Measurements from ENCODE around the gene HOXD9.

HOXD9 gene

DNA sequence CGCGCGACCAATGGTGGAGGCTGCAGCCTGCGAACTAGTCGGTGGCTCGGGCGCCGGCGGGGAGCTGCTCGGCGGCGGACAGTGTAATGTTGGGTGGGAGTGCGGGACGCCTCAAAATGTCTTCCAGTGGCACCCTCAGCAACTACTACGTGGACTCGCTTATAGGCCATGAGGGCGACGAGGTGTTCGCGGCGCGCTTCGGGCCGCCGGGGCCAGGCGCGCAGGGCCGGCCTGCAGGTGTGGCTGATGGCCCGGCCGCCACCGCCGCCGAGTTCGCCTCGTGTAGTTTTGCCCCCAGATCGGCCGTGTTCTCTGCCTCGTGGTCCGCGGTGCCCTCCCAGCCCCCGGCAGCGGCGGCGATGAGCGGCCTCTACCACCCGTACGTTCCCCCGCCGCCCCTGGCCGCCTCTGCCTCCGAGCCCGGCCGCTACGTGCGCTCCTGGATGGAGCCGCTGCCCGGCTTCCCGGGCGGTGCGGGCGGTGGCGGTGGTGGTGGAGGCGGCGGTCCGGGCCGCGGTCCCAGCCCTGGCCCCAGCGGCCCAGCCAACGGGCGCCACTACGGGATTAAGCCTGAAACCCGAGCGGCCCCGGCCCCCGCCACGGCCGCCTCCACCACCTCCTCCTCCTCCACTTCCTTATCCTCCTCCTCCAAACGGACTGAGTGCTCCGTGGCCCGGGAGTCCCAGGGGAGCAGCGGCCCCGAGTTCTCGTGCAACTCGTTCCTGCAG, at the start of gene HOXD9:
Gene HOXD9 (plus strand): TSS at position 37 of the 728 bp plus-strand sequence. CDS start 50 bp downstream, at position 87.
- DNase-seq (ENCODE audit: low read depth in 2 of 2, low spot score in 1 of 2) = no peak

DNA sequence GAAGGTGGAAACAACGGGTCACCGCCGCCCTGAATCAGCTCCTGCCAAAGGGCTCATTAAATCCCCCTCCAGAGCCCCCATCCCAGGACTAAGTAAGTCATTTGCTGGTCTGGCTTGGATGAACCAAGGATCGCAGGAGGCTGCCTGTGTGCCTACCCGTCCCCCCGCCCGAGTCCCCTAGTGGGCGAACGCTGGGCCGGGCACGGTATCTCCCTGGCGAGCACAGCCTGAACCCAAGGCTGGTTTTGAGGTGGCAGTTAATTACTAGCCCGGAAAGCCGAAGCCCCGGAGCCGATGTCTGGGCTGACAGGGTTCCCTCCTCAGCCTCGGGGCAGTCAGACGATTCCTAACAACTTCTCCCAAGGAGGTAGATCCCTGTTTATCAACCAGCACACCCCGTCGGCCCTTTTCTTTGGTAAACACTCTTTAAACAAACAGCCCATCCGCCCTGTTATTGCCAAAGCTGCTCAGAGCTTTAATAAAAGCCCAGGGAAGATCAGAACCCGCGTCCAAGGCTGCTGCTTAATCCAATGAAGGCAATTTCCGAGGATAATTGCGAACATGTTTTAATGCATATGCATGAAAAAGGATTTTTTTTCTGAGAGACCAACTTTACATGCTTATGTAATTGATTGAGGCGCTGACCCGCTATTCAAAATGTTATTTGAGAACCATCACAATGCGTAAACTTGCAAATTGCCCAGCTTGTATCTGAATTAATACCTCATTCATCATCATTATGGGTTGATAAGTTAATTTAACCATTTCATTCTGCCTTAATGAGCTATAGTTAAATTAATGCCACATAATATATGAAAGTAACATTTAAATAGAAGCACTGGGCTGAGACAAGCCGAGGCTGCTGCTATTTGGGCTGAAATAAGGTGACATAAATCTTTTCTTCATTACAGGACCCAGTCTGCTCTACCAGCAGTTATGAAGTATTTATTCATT, 49.3 kb upstream of the HOXD9 start:
- no peak for DNase-seq (ENCODE audit: low read depth in 2 of 2, low spot score in 1 of 2)

DNA sequence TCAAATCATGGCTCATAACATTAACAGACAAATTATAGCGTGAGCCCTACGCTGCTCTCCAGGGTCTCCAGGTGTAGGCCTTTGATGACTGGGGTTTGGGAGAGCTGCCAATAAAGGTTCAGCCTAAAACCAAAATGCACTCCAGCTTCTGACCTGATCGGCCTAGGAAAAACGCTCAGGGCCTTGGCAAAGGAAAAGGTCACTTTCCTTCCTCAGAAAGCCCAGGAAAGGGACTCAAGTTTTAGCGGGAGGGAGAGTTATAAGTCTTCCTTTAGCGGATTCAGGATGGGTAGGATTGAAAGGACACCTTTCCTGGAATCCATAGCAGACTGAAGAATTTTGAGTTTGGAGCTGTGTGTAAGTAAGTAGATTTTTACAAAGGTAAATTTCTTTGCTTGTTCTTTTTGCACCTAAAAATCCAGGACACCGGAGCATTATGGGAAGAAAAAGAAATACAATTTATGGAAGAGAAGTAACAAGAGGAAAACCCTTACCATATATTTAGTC, 47.5 kb upstream of the HOXD9 start:
- no peak for DNase-seq (ENCODE audit: low read depth in 2 of 2, low spot score in 1 of 2)

DNA sequence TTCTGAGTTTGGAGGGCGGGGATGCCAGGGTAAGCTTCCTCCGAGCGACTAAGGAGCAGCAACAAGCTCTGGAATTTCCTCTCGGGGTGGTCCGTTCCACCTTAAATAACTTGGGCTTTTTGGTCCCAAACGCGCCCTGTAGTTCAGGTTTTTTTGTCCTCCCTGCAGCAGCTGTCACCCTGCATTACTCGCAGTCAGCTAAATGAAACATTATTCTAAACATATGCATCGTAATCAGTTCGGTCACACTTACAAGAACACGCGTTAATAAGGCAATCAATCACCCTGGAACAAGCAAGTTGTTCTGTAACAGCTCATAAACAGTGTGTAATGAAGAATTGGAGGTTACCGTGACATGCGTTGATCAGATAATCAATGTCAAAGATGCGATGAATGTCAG, 47.0 kb upstream of the HOXD9 start:
- DNase-seq (ENCODE audit: low read depth in 2 of 2, low spot score in 1 of 2) = no peak

DNA sequence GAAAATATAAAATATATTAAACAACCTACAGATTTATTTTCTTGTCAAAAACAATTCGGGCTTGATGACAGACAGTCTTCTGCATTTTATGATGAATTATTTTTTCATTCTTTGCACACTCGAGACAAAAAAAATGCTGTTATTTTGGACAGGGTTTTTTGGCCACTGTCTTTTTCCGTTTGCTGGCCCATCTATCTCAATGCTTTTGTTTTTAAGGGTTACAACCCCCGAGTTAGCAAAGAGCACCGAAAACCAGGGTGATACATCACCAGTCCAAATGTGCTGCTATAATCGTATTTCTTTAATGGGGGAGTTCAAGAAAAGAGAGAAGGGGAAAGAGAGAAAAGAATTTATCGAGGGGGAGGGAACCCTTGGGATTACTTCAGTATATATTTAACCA, 46.5 kb upstream of the HOXD9 start:
- DNase-seq (ENCODE audit: low read depth in 2 of 2, low spot score in 1 of 2) = no peak

DNA sequence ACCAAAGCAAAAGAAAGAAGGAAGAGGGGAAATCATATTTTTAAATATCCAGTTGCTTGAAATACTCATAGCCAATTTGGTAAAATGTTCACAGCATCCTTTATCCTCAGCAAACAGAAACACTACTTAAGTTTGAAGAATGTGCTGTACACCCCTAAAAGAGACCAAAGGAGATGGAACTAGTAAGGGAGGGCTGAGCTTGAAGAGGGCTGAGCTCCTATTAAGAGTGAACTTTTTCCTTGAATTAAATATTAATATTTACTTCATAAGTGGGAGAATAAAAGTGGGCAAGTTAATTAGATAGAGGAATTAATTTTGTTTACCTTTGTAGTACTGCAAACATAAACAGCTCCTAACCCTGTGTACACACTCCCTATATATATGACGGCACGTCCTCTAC, 45.7 kb upstream of the HOXD9 start:
- no peak for DNase-seq (ENCODE audit: low read depth in 2 of 2, low spot score in 1 of 2)

DNA sequence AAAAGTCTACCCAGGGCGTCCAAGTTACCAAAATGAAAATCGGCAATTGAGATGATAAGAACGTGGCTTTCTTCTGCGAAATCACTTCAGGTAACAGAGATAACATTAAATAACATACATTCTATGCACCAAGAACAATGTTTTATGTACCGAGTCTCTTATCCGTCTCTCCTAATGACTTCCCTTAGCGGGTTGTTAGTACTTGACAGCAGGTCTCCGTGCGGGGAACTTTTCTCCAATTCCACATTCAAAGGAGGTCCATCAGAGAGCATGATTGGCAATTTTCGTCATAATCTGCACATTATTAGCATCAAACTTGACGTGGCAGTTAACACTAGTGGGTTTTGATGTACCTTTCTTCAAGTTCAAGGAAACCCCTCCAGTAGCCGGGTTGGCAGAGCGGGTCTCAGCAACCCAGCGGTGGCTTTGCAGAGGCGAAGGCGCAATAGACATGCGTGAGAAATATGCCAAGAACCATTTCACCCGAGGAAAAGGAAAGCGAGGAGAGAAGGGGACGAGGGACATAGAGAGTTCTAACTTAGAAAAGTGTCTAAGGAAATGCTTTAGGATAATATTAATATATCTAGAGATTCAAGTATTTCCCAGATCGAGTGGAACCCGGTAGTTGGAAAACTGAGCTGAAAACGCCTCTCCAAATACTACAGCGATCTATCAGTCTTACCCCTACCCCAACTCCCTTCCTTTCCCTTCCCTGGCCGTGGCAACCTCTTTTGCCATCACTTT, 43.8 kb upstream of the HOXD9 start:
- DNase-seq (ENCODE audit: low read depth in 2 of 2, low spot score in 1 of 2) = no peak

DNA sequence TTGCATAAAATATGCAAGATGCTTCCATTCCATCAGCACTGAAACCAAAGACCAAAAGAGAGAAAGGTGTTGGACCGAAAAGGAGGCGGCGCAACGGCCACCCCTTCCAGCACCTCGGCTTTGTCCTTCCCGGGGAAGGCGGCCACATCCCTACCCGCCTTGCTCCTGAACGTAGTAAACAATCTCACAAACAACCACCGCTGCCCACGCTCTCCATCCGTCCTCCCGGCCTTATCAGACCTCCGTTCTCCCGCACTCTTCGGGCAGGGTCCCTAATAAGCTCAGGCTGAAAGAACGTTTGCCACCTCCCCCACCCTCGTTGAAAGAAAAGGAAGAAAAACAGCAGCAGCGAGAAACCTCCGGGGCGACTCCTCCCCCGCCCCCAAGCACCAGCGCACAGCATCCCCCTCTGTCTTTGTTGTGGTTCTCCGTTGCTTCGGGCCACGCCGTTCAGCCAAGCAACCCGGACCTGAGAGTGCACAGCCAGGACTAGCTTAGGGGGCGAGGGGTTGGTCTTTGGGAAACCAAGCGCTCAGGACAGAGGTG, 43.2 kb upstream of the HOXD9 start:
- DNase-seq (ENCODE audit: low read depth in 2 of 2, low spot score in 1 of 2) = no peak

DNA sequence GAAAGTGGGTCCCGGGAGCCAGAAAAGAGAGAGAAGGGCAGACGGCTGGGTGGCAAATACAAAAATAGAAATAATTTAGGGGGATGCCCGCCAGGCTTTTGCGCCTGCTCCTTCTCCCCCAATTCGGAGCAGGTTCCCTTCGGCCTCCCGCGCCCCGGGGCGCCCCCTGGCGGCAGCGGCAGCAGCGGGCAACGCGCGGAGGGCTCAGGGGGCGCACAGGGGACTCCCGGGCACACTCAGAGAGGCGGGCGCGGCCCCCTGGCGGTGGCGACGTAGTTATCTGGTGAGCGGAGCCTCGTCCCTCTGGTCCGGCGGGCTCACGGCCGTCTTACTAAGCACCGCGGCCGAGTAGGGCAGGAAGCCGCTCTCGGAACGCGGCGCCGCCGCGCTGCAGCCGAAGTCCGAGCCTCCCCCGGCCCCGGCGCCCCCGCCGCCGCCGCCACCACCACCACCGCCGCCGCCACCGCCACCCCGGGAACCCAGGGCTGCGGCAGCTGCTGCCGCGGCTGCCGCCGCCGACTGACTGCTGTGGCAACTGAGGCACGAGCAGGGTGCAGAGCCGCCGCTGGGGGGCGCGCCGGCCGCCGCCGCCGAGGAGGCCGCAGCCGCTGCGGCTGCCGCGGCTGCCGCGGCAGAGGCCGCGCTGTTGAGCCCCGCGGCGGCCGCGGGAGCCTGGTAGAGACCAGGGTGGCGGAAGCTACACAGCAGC, 42.5 kb upstream of the HOXD9 start:
- no peak for DNase-seq (ENCODE audit: low read depth in 2 of 2, low spot score in 1 of 2)

DNA sequence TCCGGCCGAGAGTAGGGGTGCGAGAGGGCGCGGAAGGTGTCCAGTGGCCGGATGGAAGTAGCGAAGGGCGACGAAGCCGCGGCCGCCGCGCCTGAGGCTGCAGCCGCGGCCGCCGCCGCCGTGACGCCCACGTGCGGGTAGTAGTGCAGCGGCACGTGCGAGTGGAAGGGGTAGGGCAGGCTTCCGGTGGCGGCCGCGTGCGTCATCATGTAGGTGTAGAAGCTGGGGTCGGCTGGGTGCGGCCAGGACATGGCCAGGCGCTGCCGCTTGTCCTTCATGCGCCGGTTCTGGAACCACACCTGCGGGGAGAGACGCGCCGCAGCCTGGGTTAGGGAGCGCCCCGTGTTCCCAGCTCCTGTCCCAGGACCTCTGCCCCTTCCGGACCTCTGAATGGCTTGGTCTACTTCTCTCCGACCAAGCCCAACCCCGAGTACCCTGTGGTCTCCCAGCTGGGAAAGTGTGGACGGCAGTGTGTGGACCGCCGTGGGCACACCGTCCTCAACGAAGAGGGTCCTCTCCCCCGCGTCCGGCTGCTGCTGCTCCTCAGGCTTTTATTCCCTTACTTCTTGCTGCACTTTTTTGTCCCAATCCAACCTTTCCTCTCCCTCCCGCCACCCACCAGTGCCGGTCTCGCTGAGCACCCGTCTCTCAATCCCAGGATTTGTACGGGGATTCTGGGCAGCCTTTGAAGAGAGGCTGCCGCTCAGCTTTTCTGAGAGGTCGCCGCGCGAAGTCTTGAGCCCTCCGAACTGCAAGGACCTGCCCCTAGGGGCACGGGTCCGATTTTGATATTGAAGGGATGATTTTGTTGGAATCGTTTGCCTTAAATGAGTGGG, 41.8 kb upstream of the HOXD9 start:
- DNase-seq (ENCODE audit: low read depth in 2 of 2, low spot score in 1 of 2) = no peak

DNA sequence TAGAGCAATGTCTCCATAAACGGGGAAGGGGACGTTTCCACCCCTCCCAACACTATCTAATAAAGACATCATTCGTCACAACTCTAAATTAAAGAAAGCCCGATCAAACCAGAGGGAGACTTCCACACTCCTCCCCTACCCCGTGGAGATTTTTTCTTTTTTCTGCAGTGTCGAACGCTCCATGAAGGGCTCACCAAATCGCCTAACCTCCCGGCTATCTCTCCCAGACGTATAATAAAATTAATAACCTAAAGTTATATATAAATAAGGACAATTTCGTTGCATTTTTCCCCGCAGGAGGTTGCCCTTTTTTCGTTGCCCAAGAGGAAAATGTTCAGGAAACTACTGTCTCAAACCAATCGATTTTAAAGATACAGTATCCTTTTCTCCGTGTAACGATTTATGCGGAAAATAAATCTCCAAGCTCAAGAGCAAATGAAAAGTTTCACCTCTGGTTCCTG, 41.1 kb upstream of the HOXD9 start:
- no peak for DNase-seq (ENCODE audit: low read depth in 2 of 2, low spot score in 1 of 2)

DNA sequence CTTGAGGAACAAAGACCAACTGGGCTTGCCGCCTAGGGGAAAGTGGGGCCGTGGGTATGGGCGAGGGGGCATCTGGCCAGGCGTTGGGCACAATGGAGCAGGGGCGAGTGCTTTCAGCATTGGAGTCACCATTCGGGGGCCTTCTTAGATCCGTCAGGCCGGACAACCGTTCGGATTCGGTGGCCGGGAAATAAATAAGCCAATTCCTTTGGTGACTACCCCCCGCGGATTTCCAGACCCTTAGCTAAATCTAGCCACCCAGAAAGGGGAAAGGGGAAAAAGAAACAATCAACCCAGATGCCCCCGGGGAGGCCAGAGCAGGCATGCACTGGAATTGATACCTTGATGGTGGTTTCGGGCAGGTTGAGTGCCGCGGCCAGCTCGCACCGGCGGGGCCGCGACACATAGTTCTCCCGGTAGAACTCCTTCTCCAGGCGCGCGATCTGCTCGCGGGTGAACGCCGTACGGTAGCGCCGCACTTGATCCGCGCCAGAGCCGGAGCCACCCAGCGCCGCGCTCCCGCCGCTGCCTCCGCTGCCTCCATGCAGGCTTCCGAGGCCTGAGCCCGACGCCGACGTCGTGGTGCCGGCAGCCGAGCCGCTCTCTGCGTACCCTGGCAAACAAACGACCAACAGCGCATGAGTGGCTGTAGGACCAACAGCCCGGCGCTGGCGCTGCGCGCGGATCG, 40.5 kb upstream of the HOXD9 start:
- DNase-seq (ENCODE audit: low read depth in 2 of 2, low spot score in 1 of 2) = no peak

DNA sequence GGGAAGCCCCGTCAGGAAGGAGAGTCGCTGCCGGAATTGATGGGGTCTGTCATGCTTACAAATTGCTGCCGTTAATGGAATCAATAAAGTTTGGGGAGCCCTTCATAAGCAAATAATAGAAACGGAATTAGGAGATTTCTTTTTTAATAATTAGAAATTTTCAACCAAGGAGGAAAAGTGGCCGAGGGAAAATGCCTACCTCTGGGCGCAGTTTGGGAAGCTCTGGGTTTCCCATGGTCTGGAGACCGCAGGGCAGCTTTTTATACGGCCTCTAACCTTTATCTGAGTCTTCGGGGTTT, 40.0 kb upstream of the HOXD9 start:
- DNase-seq (ENCODE audit: low read depth in 2 of 2, low spot score in 1 of 2) = no peak

DNA sequence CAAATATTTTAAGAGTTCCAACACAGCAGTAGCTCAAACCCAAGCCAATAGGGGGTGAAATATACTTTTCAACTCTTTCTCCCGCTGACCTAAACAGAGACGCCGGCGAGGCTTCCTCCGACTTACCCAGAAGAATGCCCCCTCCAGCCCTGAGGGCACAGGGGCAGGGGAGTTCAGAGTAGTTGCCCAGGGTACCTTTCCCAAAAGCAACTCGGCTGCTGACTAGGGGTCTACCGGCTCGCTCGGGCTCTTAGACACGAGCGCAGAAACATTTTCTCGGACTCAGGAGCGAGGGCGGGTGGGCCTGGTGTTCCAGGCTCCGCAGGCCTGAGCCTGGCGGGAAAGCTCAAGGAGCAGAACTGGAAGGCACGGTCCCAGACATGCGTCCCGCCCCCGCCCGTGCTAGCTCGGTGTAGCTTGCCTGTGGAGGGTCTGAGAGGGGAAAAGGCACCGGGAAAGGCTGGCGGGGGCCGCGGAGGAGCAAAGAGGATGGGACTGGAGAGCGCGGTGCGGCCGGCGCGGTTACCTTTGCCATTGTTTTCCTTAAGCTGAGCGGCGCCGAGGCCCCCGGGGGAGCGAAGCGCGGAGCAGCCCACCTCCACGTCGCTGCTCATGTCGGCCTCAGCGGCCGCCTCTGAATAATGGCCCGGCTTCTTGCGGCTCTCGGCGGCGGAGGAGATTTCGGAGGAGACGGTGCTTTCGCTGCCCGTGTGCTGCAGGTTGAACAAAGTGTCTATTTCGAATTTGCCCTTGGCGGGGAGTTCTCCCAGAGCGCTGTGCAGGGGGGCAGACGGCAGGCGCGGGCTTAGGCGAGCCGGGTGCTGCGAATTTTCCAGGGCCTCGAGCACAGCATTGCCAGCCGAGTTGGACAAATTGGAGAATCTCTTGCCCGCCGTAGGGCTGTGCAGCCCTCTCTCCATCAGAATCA, 39.4 kb upstream of the HOXD9 start:
- no peak for DNase-seq (ENCODE audit: low read depth in 2 of 2, low spot score in 1 of 2)

DNA sequence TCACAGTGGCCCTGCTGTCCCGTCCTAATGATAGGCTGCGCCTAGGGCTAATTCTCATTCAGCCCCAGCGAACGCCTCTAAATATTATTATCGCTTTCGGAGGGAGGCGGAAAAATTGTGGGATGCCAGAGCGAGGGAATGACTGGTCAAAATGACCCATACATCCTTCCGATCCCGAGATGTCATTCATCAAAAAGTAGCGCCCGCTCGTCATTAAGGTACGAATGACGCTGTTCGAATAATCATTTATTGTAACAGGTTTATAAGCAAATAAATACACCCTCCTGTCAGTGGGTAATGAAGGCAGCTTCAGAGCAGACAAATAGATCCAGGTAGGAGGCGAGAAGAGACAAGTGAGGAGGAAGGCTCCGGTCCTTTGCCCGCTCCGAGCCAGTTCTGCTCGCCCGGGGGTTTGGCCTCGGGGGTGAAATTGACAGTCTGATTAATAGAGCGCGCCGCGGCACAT, 38.7 kb upstream of the HOXD9 start, which contains the start of gene EVX2:
Gene EVX2 (minus strand): TSS at position 167 of the 466 bp plus-strand sequence. CDS start 186 bp downstream, outside the sequence.
- no peak for DNase-seq (ENCODE audit: low read depth in 2 of 2, low spot score in 1 of 2)

DNA sequence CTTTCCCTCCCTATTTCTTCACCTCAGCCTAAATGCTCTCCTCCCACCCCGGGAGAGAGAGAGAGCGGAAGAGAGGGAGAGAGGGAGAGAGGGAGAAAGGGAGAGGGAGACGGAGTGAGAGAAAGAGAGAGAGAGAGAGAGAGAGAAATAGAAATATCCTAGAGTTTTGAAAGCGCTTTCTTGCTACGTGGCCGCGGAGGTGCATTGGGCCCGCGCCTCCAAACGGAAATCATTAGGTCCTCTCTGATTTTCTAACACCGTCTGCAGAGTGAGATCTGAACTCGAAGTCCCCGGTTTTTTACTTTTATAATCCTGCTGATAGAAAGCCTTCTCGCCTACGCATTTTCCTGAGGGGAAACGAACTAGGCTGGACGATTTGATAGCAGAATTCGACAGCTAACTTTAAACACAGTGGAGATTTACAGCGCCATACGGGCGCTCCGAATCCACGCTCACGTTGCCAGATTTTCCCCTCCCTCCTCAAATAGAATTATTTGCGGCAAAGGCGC, 37.9 kb upstream of the HOXD9 start:
- DNase-seq (ENCODE audit: low read depth in 2 of 2, low spot score in 1 of 2) = no peak

DNA sequence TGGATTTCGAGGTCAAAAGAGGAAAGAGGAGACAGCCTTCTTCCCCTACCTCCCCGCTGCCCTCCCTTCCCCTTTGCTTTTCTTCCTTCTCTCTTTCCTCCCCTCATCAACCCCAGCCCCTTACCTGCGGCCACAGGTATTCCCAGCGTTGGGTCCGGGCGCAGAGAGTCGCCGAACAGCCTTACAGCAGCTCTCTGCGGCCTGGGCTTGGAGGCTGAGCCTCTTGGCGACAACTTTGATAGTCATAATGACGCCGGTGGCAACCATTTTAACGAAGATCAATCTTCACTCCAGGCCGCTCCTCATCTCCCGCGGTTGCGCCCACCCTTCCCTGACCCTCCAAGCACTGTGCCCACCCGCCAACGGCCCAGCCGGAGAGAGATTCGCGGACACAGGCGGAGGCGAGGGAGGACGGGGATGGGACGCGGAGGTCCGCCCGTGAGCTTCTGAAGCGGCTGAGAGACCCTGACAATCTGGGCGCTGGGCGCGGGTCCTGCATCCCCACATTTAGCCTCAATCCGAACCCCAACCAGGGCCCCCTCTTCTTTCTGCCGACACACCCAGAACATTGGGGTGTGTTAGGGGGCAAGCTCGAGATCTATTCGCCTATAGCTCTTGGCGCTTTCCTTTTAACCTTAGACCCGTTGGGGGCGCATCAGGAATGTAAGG, 37.3 kb upstream of the HOXD9 start:
- no peak for DNase-seq (ENCODE audit: low read depth in 2 of 2, low spot score in 1 of 2)

Measured in stimulated activated CD8-positive, alpha-beta memory T cell treated with anti-CD3 and anti-CD28 coated beads, Interleukin-4, amount 100 ng/mL, for 4 hours (primary cell).